OCI-M2 (cell line): Measurements from ENCODE around the gene TDRD9.

ENCODE experiments used
- DNase-seq: peaks from one replicate; lab custom pipeline; 2025; ENCODE audit not compliant: unreplicated experiment; lab: John Stamatoyannopoulos, UW

Gene TDRD9

GRCh38 chr14:104101651-104102281, 173.5 kb downstream of the TDRD9 start:
- DNase-seq: no peak
